Left colon (tissue), 2 donors: ENCODE measurements around the gene DPYSL5. TPM values are rescaled to one million over a fixed set of nuclear protein-coding genes. Genes with fewer than 3 reads are reported as not detected.
A peak's percentile ranks its signal among the peaks of the same experiment; 100 is the strongest.

Source experiments
- ATAC-seq: fragments of 200-7000 bp; cut with Tn5 transposase; one replicate; pipeline ENCODE4 v1.9.1; 2020; ENCODE audit warnings: mild to moderate bottlenecking, moderate library complexity
- DNase-seq, 2 donors: peaks; one replicate each; pipeline ENCODE4 v3.0.0-alpha.2; 2020
- intact Hi-C, 2 donors: fragments of 100-400 bp; cut with DNase I in 1 of 2; cut with micrococcal nuclease in 1 of 2; formaldehyde crosslinking; loops; one replicate each; pipeline versions ENCODE4 v1.11.2 to v1.14.0; 2022; cut with DNase I, micrococcal nuclease
- total RNA-seq, 2 donors: library from RNA; stranded (reverse); fragmentation: NEBNext Ultra II Directional; extraction: Animal tissue kit (Norgen Biotek cat#: 25700); gene quantifications; one replicate each; pipeline ENCODE4 v1.2.1, GENCODE V29; 2021
- donor health status: DM: no; HTN: no; CAD: no.
- donor health status: DM: yes; HTN: yes; CAD: no.

Gene DPYSL5
- total RNA-seq, 2 donors from 2014 or later = 0.11 TPM; not detected in 1

DNA sequence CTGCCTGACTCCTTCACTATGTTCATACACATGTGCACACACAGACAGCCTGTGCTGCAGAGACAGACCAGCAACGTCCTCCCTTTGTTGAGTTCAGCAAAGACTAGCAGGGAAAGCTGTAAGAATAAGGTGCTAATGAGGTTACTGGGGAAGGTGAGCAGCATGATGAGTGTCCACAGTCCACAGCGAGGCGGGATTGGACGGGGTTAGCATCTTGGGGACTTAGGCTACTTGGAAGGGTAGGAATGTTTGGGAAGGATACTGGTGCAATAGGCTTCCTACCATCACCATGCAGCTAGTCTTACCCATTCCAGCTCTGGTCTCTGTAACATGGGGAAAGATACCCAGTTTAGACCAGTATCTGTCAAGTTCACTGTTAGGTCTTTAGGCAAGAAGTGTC lies 41.9 kb downstream of the DPYSL5 start:
- no peak for ATAC-seq
- intact Hi-C loops = no loop called here
- DNase-seq = no peak

DNA sequence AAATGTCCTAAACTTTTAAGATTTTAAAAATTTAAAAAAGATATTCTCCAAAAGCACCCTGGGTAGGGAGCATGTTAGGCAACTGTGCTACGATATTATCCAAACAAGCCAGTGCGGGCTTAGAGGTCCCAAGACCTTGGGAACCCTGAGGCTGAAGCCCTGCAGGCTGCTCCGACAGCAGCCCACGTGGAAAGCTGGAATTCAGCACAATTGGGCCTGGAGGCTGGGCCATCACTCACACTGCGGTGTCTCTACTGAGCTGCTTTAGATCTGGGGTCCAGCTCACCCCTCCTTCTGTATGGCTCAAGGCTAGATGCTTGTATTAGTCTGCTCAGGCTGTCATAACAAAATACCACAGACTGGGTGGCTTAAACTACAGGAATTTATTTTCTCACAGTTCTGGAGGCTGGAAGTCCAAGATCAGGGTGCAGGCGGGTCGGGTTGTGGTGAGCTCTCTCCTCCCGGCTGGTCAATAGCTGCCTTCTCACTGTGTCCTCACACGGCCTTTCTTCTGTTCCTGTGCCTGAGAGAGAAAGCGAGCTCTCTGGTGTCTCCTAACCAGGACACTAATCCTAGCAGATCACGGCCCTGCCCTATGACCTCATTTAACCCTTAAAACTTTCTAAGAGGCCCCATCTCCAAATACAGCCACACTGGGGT lies 42.5 kb downstream of the DPYSL5 start:
- no peak for ATAC-seq
- intact Hi-C loops = no loop called here

DNA sequence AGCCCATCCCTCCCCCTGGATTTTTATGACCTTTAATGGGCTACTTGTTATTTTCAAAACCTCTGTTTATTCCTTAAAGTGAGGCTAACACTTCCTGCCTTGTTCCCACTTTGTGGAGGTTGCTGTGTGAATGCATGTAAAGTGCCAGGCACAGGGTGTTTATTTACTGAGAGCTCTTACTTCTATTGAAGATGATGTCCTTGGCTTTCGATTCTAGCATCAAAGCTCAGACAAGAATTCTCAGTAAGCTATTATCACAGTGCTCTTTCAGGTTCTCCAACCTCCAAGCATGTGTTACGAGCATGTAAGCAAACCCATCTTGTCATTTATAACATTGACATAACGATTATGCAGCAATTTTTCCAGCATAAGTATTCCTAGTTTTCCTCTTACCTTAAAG lies 44.2 kb downstream of the DPYSL5 start:
- intact Hi-C loops = no loop called here
- DNase-seq (no peak), ATAC-seq (no peak)

More for the DNA sequence above, 42.5 kb downstream of the DPYSL5 start:
- DNase-seq = no peak

DNA sequence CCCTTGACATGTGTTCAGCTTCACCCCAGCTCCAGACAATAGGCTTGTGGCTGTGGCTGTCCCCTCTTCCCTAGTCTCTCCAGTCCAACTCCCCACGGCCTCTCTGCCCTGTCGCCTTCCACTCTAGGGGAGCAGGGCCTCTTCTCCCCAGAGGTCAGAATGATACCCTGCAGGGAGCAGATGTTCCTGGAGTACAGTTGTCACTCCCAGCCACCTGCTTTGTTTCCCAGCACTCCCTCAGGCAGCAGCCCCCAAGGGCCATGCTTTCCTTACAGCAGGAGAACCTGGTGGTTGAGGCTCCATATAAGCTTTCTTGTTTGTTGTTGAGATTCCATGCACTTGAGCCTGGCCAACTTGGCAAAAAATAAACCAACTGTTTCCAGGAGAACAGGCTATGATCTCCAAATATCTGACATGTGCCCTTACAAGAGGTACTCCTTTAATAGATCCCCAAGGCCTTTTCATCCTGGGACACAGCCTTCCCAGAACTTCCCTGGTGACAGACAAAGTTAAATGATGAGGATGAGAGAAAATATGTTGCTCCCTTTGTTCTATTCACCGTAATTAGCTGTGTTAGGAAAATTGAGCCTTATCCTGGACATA lies 45.1 kb downstream of the DPYSL5 start:
- DNase-seq (no peak), ATAC-seq (no peak)
- intact Hi-C loops = no loop called here

DNA sequence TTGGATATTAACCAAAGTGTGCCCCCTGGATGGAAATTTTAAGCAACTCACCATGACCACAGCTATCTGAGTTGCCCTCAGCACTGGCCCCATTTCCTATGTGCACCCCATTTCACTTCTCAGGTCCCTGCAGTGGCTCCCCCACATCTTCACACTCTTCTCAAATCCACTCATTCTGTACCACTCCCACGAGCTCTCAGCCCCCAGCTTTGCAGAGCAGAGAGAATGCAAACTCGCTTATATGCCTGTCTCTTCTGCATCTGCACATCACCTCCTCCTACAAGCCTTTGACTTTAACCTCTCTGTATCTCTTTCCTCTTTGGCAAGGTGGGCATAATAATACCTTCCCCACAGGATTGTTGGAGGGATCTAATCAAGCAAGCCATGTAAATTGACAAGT lies 46.2 kb downstream of the DPYSL5 start:
- DNase-seq (no peak), ATAC-seq (no peak)
- intact Hi-C loops = no loop called here

DNA sequence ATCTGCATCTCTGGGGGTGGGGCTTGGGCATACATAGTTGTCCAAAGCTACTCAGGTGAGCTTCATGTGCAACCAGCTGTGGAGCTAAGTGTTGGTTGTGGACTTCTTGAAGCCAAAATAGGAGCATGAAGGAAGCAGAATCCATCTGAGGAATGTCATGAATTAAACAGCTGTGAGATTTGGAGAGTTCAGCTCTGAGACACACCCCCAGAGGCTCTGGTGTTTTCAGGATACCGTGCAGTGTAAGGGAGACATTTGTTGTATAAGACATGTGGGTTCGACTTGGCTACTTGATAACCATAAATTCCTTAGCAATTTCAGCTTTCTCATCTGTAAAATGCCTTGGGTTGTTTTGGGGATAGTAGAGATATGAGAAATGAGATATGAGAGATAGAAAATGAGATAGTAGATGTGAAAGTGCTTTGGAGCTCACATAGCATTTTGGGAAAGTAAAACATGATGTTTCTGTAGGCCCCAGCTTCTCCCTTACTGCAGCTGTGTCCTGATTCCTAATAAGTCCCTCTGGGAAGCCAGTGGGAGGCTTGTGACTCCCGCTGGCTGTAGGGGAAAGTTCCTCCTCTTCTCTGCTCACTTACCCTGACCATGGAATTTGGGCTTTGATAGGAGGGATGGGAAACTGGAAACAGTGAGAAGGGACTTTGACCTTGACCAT lies 50.0 kb downstream of the DPYSL5 start:
- ATAC-seq (peak; percentile 26), DNase-seq (no peak)
- intact Hi-C loops = no loop called here

DNA sequence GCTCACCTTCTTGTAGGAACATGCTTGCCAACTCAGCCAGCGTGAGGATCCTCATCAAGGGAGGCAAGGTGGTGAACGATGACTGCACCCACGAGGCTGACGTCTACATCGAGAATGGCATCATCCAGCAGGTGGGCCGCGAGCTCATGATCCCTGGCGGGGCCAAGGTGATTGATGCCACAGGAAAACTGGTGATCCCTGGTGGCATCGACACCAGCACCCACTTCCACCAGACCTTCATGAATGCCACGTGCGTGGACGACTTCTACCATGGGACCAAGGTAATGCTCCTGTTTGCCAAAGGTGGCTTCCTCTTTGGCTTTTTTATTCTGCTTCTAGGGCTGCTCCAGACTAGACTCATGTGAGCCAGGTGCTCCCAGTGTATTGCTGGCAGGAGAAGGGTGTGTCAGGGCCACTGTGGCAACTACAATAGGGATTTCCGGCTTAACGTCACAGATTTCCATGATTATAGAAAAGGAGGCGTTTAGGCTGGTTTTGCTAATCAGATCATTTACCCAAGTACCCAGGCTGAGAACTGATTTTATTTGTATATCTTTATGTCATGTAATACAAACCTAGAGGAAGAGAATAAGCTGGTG lies 50.6 kb downstream of the DPYSL5 start:
- intact Hi-C loops = no loop called here
- ATAC-seq = peak; percentile 99

DNA sequence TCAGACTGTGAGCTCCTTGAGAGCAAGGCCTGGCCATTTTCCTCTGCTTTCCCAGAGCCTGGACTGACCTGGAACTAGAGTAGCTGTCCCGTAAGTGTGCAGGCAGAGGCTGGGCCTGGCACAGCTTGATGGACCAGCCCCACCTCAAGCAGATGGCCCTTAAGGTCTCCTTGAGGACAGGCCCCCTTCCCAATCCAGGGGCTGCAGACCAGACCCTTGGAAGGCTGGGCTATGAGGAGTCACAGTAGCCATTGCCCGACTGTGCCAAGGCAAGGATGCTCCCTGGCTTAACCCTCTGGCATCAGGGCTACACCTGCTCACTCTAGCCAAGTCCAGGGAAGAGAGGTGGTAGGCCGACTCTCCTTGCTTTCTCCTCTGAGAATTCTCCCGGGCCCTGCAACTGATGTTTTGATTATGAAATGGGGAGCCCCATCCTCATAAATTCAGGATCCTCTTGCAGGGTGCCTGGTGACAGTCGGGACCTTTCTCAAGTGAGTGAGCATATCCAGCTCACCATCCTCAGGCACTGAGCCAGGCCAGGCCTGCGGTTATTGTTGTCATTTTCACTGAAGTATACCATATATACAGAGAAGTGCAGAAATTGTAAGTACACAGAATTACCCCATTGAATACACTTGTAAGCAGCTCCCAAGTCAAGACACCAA lies 51.7 kb downstream of the DPYSL5 start:
- ATAC-seq (no peak), DNase-seq (no peak)
- intact Hi-C loops = no loop called here

More for the DNA sequence above, 50.6 kb downstream of the DPYSL5 start:
- DNase-seq = peak; percentile 19 to 42

DNA sequence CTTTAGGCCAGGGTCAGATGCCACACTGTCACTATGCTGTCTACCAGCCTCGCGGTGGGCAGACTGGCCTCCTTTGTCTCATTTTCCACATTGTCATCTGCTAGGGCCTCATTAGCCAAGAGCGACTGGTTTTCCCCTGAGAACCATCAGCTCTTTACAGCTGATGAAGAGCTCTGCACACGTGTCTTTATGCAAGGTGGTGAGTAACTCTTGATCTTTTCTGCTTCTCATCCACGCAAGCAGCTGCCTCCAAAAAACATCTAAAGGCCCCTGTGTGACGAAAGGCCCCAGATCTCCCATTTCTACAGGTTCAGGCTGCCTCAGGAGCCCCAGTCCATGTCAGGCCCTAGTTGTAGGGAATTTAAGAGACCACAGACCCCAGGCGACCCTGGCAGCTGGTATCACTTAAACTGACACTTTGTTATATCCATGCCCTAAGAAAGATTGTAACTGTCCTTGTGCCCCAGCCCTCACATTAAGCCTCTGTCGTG lies 52.9 kb downstream of the DPYSL5 start:
- ATAC-seq (no peak), DNase-seq (no peak)
- intact Hi-C loops = no loop called here

DNA sequence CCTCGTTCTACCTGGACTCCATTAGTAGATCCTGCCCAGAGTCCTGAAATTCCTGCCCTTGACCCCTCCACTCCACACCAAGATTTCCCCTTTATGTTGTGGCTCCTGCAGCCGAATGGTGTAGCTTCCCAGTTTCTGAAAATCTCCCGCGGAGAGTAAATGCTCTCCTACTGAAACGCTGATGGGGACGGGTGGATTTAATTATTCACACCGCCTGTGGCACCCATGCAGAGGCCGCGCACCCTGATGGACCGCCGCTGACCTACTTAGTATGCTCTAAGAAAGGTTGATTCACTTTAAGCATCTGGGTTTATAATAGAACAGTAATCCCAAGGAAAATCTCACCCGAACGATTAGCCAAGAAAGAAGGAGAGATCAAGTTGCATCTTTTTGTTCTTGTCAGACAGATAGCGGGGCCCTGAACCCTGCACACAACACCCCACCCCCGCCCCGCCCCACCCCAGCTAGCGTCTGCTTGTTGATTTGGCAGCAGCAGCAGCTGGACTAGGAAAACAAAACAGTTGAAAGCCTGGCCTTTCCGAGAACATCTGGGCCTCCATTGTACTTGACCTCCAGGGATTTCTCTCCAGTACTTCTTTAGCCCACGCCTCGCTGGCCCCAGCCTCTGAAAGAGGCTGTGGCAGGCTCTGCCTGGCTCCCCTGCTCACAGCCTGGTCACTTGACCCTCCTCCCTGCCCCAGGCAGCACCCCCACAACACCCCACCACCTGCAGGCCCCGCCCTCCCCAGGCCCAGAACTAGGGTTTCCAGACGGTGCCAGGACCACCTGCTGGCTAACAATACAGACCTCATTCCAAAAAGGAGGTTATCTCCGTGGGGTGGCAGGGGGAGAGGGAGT lies 53.6 kb downstream of the DPYSL5 start:
- DNase-seq (no peak), ATAC-seq (no peak)
- intact Hi-C loops = no loop called here

DNA sequence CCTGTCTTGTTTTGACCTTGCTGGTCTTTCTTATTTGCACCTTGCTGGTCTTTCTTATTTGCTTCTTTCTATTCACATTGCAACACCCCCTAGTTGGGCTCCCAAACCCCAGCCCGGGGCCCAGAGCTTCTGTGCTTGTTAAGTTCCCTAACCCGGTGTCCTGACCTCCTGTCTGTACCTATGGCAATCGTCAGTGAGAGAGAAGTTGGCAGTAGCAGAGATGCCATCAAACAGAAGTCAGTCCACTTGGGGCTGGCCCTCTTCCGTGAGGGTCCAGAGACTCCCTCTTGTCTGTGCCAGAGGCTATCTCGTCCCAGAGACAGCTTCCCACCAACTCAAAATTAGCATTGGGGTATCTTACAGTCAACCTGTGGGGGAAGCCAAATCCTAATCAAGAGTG lies 55.7 kb downstream of the DPYSL5 start:
- intact Hi-C loops = no loop called here
- ATAC-seq (no peak), DNase-seq (no peak)

DNA sequence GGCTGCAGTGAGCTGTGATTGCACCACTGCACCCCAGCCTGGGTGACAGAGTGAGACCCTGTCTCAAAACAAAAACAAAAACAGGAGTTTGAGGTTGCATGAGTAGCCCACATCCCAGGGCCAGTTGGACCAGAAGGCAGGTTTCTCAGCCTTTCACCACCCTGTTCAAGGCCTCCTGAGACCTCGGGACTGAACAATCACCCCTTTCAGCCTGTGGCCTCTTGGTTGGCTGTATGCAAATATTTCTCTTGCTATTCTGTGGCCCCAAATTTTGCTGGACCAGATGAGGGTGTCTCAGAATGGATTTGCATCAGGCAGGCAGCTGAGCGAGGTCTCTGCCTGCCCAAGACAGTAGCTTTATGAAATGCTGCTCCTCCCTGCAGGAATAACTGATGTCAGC lies 56.9 kb downstream of the DPYSL5 start:
- intact Hi-C loops = no loop called here
- no peak for ATAC-seq

DNA sequence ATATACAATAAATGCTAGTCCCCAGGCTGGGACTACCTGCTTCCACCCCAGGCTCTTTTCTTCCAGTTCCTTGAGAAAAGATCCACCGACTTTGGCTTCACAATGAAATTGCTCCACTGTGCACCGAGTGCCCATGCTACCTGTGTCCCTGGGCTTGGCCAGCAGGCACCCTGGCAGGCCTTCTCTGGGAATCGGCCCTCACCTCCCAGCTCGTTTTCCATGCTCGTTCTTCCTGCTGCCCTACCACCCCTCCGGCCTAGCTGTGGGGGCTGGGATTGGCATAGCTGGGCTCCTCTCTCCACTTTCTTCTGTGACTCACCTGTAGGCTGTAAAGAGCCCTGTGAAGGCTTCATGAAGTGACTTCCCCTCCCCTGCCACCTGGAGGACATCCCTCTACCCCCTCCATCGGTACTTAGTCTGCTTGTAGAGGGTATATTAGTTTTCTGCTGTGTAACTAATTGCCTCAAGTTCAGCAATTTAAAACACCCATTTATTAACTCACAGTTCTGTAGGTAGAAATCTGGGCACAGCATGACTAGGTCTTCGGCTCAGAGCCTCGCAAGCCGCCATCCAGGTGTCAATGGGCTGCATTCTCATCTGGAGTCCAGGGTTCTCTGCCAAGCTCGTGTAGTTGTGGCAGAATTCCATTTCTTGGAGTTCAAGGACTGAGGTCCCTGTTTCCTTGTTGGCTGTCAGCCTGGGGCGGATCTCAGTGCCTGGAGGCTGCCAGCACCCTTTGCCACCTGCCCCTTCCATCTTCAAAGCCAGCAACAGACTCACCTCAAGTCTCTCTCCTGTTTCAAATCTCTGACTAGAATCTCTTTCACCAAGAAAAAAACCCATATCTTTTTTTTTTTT lies 57.6 kb downstream of the DPYSL5 start:
- ATAC-seq (peak; percentile 69), DNase-seq (peak in 1 of 2 donors; percentile 20)
- intact Hi-C loops = no loop called here

More for the DNA sequence above, 56.9 kb downstream of the DPYSL5 start:
- no peak for DNase-seq

DNA sequence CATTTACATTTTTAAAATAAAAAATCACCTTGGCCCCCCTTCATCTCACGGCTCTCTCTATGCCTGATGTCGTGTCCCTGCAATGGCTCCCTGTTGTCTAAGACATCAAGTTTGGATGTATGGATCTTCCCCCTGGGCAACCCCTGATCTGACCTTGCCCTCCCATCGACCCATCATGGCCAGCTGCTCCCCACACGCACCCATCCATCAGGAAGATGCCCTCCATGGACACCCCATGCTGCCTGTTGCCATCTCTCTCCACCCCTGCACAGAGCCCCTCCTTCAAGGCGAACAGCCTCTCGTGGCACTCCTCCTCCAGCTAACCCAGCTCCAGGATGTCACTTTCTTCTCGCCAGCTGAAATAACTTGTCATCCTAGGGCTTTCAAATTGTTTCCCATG lies 59.5 kb downstream of the DPYSL5 start:
- no peak for ATAC-seq
- no peak for DNase-seq
- intact Hi-C loops = no loop called here

DNA sequence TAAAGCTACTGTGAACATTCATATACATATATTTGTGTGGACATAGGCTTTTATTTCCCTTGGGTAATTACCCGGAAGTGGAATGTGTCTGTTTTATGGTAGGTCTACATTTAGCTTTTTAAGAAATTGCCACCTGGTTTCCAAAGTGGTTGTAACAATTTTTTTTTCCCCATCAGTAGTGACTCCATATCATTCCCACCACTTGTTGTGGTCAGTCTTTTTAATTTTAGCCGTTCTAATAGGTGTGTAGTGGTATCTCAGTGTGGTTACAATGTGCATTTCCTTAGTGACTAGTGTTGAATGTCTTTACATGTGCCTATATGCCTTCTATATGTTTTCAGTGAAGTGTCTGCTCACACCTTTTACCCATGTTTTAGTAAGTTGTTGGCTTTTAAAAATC lies 62.2 kb downstream of the DPYSL5 start:
- DNase-seq (no peak), ATAC-seq (no peak)
- intact Hi-C loops = no loop called here

DNA sequence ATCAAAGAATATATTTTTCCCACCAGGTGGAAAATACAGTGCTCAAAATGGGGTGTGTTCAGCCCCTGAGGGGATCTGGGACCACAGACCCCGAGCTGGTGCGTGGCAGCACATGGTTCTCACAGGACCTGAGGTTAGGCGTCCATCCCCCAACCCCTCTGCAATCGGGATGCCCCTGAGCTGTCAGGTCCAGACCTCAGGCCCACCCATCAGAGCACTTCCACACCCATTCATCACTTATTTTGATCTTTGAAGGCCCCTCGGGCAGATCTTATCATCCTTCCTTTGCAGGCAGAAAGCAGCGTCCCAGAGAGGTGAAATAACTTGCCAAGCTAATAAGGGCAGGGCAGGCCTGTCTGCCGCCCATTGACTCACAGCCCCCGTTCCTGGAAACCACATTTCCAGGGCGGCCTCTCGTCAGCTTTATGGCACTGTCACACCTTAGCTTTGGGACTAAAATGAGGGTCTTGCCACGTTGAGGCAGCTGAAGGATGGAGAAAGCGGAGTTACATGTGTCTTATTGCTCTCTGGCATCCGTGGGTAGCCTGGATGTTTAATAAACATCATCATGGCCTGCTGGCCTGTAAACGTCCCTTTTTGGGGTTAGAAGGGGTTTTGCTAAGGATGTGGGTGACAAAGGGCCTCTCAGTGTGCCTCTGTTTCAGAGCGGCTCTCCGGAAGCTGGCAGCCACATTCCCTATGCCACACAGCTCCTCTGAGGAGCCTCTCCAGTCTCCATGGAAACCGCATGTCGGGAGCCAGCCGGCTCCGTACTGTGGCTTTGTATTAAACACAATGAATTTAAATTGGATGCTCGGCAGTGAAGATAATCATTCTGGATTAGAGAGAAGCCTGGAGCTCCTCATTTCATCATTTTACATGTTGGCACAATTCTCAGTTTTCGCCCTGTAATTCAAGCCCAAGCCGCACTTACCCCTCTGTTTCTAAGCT lies 64.3 kb downstream of the DPYSL5 start:
- intact Hi-C loops = no loop called here
- no peak for ATAC-seq

More for the DNA sequence above, 64.3 kb downstream of the DPYSL5 start:
- DNase-seq = no peak
